AG08396 (cell line): ENCODE results near the gene NR2F2.
"Not testable (repeated sequence)": the region's sequence is repeated elsewhere in the genome, so short reads cannot be mapped to it uniquely, and the experiment has no call there.

Experiments used
- DNase-seq: peaks from one replicate; pipeline ENCODE4 v3.0.0; 2012; ENCODE audit warnings: low spot score, mixed read lengths

NR2F2 gene

DNA sequence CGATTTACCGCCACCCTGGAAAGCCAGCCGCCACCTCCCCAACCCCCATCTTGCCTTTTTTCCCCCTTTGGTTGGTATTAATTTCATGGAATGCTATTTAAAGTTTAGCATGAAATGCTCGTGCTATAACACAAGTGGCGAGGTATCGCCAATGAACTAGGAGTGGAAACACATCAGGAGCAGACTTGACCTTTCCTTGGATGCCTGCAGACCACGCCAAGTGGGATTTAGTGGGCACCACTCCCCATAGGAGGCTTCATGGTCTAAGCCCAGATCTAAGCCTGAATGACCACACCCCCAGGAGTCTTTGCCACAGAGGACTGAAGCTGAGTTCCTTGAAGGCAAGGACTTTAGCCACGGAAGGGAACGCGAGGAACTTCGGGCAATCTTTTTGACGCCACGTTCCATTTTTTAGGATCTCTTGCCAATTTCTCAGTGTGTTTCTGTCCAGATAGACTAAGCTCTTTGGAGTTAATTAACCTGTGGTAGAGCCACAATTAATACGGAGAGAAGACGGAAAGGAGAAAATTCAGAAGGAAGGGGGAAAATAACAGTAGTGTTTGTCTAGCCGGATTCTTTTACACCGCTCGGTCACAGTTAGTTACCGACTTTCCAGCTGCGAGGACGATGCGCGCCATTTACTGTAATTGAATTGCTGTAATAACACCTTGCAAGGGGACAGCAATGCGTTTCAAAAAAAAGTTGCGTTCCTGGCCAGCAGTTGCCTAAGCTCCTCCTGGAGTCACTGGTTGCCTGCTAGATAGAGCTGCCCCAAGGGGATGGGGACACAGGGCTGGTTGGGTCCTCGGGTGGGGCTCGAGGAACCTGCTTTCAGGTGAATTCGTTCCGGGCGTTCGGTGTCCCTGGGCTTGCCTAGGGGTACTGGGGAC lies 37.1 kb downstream of the NR2F2 start:
- peak; percentile 2 for DNase-seq

DNA sequence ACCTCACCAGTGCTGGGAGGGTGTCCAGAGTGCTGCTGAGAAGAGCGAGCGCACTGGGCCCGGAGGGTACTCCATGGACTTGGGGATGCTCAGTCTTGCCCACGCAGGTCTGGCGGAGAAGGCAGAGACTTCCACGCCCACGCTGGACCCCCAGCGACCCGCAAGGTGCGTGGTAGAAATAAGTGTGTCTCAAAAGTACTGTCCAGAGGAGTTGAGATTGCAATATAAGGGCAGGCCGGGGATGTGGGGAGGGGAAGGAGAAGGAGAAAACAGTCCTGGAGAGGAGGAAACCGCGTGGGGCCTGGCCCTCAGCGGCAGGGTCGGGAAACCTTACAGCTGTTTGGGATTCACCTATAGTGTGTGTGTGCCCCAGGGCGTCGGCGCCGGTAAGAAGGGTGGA lies 38.9 kb downstream of the NR2F2 start:
- DNase-seq: no peak

DNA sequence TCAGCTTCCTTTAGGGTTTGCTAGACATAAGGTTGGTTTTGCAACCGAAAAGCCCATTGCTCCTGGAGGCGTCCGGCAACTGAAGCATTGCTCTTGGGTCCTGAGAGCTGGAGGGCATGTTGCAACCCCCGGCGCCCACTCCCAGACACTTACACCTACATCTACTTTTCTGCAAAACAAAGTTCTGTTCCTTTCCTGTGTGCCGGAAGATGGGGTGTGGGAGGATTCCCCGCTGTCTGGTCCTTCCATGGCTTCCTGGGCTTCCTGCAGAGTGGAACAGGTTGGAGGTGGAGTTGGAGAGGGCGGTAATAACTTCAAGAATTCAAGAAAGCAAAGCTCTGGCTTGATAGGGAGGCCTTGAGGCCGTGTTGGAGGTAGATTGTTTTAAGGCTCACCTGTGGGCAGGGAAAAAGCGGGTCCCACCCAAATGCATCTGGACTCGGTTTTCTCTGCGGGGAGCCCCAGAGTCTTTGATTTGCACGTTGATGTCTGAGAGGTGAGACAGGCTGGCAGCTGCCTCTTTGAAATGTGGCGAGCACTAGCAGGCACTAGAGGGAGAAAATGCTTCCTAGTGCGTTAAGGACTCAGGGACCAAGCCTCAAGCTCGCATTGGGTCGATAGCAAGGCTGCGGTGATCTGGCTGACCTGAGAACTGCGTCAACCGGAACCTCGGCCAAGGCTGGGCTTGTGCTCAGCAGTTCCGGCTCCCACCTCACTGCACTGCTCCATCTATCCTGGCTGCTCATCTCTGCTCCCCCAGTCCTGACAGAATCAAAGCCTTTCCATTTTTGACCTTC lies 39.5 kb downstream of the NR2F2 start:
- DNase-seq: peak; percentile 3

DNA sequence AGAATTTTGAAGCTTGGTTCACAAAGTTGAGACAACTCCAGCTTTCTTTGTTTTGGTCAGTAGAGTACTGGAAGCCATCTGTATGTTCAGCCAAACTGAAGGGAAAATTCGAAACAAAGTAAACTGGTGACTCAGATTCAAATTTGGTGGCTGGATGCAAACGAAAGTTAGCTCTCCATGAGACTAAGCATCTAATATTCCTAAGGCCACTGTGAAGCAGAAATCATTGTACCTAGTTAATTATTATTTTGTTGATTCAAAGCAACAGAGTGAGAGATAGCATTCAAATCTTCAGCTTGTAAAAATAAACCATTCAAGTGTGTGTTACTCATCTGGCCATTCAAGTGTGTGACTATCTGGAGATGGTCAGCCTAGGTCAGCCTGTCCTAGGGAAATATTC lies 42.1 kb downstream of the NR2F2 start:
- DNase-seq: peak; percentile 12

DNA sequence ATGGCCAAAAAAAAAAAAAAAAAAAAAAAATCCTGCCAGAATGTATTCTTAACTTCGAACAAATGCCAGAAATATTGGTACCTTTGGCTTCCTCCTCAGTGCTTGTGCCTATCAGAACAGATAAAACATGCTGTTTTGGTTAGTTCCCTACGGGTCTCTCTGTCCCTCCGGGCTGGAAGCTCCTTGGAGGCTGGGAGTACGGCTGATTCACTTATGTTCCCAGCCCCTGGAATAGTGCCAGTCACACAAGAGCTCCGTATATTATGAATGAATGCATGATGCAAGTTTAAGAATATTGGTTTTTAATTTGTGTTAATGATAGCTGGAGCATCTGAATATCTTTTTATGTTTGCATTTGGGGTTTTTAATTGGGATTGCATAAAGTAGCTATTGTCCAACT lies 44.0 kb downstream of the NR2F2 start:
- DNase-seq: no peak

DNA sequence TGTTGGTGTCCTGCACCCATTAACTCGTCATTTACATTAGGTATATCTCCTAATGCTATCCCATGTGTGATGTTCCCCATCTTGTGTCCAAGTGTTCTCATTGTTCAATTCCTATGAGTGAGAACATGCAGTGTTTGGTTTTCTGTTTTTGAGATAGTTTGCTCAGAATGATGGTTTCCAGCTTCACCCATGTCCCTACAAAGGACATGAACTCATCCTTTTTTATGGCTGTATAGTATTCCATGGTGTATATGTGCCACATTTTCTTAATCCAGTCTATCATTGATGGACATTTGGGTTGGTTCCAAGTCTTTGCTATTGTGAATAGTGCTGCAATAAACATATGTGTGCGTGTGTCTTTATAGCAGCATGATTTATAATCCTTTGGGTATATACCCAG lies 49.1 kb downstream of the NR2F2 start:
- not testable (repeated sequence) for DNase-seq

DNA sequence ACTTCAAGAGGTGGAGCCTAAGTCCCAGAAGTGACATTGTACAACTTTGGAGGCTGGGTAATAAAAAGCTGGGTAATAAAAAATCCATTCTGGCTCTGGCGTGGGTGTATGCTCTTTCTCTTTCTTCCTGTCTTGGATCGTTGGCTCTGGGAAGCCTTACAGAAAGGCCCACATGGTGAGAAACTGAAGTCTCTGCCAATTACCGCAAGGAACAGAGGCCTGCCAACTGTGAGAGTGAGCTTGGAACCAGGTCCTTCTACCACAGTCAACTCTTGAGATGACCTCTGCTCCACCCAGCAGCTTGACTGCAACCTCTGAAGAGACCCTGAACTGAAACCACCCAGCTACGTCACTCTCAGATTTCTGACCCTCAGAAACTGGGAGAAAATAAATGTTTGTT lies 51.0 kb downstream of the NR2F2 start:
- DNase-seq: no peak

DNA sequence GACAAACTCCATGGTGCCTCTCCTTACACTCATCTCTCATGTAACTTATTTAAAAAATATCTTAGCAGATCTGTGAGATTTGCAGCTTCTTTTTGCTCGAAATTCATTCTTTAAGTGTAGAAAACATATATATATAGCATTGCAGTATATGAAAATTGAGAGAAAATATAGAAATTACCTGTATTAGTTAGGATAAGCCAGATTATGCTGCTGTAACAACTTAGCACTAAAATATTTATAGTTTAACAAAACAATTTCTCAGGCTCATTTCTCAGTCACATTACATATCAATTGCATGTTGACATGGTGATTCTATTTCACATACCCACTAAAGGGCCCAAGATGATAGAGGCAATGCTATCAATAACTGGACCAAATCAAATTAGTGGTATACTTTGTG lies 54.7 kb downstream of the NR2F2 start:
- no peak for DNase-seq

DNA sequence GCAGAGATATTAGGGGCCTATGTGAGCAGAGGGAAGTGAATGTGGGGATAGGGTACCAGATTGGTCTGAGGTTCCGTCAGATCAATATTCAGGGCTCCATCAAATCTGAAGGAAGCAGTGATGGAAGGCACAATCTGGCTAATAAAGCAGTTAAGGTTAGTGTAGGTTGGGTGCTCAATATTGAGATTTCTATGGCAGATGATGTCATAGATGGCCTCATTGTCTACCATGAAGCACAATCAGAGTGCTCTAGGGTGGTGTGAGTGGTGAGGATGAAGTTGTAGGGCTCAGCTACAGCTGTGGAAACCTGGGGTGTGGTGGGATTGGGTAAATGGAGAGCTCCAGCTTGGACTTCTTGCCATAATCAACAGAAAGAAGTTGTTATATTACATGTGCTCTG lies 58.2 kb downstream of the NR2F2 start:
- no peak for DNase-seq
